DOHH2 (cell line): Measurements from ENCODE around the gene SLC6A9.

Source experiments
- EZH2phosphoT487 ChIP-seq: fragments of 200-600 bp; sonication (generic); IDR thresholded peaks from 2 replicates; pipeline ENCODE4 v1.6.1; 2017; ENCODE audit warnings: borderline replicate concordance, mild to moderate bottlenecking, antibody characterized with exemption, low read length, moderate library complexity, mixed read lengths
- TF ChIP-seq, protein P1 (sequence below): fragments of 200-600 bp; sonication (generic); IDR thresholded peaks from one replicate; pipeline ENCODE4 v1.5.1; 2014; ENCODE audit warnings: antibody characterized with exemption, mild to moderate bottlenecking, low read depth, low read length; ENCODE audit not compliant: poor library complexity, severe bottlenecking

DNA sequence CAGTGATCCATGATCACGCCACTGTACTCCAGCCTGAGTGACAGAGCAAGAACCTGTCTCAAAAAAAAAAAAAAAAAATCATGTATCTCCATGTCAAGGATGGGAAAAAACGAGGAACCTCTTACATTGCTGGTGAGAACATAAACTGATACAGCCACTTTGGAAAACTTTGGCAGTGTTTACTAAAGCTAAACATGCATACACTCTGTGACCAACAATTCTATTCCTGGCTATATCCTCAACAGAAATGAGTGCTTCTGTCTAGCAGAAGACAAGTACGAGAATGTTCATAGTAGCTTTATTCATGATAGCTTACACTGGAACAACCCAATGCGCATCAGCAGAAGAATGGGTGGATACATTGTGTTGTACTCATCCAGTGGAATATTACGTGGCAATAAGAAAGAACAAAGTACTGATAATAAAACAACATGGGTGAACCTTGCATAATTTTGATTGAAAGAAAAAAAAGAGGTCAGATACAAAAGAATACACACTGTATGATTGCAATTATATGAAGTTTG, 31.5 kb upstream of the SLC6A9 start:
- TF ChIP-seq, protein P1, sequence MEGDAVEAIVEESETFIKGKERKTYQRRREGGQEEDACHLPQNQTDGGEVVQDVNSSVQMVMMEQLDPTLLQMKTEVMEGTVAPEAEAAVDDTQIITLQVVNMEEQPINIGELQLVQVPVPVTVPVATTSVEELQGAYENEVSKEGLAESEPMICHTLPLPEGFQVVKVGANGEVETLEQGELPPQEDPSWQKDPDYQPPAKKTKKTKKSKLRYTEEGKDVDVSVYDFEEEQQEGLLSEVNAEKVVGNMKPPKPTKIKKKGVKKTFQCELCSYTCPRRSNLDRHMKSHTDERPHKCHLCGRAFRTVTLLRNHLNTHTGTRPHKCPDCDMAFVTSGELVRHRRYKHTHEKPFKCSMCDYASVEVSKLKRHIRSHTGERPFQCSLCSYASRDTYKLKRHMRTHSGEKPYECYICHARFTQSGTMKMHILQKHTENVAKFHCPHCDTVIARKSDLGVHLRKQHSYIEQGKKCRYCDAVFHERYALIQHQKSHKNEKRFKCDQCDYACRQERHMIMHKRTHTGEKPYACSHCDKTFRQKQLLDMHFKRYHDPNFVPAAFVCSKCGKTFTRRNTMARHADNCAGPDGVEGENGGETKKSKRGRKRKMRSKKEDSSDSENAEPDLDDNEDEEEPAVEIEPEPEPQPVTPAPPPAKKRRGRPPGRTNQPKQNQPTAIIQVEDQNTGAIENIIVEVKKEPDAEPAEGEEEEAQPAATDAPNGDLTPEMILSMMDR, result no peak
- TF ChIP-seq EZH2phosphoT487, result no peak
